ENCODE measurements around the gene SRP54.
A peak's percentile ranks its signal among the peaks of the same experiment; 100 is the strongest.
"Not testable (repeated sequence)": the region's sequence is repeated elsewhere in the genome, so short reads cannot be mapped to it uniquely, and the experiment has no call there.

The SRP54 gene

DNA sequence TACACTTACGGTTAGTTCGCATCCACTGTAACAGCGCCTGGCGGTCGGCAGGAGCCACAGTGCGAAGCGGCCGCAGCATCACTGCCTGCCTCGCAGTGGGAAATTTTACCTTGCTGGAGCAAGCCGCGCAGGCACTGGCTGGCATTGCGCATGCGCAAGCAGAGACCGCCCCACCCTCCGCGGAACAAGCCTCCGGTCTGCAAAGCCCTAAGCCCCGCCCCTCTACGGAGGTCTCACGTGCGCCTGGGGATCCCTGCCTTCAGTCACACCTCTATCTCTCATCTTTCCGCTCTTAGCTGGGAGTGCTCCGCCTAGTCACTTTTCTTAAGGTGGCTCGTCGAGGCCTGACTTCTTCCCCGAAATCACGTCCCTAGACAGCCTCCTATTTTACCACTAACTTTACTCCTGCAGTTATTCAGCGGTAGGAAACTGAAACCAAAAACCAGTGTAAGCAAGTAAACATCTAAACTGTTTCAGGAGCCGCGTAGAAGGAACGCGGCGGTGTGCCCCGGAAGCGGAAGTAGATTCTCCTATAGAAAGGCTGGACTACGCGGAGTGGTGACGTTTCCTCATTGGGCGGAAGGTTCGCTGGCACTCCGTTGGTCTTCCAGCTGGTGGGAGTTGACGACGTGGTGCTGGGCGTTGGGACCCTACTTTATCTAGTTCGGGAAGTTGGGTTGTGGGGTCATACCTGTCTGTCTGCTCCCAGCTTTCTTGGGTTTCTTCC, at the start of gene SRP54:
SRP54 (plus strand) TSS at position 572 of the 727 bp plus-strand sequence. CDS start 13,718 bp downstream, outside the sequence.
- DNase-seq = peak; percentile 99

DNA sequence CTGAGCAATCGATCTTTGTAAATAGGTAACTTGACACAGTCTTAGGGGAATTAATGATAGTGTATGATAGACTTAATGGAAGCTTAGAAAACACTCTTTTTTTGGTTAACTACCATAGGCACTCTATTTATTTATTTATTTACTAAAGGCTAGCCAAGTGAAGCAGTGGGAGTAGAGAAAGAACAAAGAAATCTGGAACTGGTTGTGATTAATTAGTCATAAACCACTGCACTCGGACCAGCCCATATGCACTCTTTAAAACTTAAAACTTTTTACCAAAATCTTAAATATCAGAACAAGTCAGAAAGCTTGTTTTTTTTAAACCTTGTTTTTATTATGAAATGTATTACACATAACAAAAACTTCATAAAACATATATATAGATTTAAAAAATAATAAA, 49.5 kb upstream of the SRP54 start:
- DNase-seq = no peak

DNA sequence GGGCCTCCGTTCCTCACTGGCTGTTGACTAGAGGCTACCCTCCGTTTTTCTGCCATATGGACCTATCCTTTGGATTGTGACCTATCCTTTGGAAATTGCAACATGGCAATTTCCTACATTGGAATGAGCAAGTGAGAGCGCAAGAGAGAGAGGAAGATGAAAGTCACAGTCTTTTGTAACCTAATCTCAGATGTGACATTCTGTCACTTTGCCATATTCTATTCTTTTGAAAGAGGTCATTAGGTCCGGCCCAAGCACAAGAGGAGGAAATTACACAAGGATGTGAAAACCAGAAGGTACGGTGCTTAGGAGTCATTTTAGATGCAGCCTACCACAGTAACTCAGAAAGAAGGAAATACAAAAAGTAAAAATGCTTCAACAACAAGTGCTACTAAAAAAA, 47.3 kb upstream of the SRP54 start:
- DNase-seq = no peak

DNA sequence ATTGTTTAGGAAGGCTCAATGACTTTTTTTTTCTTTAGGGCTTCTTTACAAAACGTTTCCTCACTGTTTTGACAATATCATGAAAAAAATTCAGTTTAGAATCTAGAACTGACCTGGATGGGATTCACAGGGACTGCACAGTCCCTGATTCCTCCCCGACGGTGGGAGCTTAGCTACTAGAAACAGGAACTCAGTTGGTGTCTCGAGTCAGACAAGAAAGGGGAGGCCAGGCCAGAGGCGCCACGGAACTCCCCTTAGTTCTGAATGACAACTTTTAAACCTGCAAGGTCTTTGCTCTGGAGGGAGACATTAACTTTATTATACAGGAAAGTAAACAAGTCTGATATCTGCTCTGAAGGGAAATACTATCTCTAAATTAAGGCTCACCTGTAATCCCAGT, 45.4 kb upstream of the SRP54 start:
- no peak for DNase-seq

DNA sequence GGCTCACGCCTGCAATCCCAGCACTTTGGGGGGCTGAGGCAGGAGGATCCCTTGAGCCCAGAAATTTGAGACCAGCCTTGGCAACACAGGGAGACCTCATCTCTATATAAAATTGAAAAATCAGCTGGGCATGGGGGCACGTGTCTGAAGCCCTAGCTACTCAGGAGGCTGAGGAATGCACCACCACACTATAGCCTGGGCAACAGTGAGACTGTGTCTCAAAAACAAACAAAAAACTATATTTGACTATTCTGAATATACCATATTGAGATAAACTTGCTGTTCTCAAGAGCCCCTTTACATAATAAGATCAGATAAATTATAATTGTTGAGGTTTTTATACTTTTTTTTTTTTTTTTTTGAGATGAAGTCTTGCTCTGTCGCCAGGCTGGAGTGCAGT, 44.9 kb upstream of the SRP54 start:
- DNase-seq = no peak

DNA sequence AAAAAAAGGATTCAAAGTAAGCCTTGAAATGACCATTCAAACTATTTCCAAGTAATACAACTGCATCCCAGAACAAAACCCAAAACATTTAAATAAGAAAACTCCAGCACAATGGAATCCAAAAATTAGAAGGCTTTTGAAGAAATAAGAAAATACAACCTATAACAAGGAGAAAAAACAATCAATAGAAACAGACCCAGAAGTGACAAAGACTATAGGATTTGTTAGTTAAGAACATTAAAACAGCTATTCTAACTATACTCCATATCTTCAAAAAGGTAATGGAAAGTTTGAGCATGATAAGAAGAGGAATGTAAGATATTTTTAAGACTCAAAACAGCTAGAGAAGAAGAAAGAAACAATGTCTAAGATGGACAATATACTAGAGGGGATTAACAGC, 39.3 kb upstream of the SRP54 start:
- DNase-seq = no peak

DNA sequence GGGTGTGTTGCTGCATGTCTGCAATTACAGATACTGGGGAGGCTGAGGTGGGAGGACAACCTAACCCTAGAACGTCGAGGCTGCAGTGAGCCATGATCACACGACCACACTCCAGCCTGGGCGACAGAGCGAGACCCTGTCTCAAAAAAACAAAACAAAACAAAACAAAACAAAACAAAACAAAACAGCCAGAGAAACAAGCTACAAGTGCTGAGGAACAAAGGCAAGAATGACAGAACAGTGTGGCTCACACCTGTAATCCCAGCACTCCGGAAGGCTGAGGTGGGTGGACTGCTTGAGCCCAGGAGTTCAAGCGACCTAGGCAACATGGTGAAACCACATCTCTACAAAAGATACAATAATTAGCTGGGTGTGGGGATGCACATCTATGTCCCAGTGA, 38.0 kb upstream of the SRP54 start:
- no peak for DNase-seq

DNA sequence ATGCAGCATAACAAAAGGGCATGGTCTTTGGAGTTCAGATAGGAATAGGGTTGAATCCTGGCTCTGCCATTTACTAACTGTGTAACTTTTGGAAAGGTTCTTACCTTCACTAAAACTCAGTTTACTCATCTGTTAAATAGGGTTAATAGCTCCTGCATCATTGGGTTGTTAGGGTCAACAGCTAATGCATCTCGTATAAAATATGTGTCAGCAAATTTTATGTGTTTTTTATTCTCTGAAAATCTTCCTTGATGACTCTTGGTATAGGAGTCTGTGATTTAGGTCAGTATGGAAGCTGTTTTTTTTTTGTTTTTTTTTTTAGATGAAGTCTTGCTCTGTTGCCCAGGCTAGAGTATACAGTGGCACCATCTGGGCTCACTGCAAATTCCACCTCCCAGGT, 36.1 kb upstream of the SRP54 start:
- no peak for DNase-seq

DNA sequence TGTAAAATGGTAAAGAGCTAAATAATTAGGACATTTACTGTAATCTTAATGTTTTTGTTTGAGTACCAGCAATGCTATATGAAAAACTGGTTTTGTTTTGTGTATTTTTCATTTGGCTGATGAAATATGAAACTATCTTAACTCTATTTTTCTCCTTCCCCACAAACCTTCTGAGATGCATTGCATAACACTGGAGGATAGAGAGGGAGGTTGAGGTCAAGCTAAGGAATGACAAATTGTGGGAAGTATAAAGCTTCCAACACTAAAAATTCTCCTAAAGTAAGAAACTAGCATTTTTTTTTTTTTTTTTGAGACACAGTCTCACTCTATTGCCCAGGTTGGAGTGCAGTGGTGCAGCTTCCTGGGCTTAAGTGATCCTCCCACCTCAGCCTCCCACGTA, 31.5 kb upstream of the SRP54 start:
- DNase-seq = no peak

DNA sequence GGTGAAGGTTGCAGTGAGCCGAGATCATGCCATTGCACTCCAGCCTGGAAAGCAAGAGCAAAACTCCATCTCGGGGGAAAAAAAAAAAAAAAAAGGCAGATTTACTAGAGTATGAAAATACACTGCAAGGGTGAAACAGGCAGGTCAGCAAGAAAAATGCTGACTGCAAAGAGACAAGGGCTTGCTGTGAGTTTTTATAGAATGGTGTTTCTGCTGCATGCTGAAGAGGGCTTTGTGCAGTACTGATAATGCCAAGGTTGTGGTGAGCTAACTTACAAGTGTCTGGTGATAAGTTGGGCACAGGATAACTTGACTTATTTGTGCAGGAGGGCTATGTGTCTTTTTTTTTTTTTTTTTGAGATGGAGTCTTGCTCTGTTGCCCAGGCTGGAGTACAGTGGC, 25.9 kb upstream of the SRP54 start:
- no peak for DNase-seq

DNA sequence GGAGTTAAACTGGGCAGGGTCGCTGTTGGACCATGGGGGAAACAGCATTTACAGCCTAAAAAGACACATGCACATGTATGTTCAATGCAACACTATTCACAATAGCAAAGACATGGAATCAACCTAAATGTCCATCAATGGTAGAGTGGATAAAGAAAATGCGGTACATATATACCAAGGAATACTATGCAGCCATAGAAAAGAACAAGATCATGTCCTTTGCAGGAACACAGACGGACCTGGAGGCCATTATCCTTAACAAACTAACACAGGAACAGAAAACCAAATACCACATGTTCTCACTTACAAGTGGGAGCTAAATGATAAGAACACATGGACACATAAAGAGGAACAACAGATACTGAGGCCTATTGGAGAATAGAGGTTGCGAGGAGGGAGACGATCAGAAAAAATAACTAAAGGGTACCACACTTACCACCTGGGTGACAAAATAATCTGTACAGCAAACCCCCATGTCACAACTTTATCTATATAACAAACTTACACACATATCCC, 25.0 kb upstream of the SRP54 start:
- DNase-seq = no peak

DNA sequence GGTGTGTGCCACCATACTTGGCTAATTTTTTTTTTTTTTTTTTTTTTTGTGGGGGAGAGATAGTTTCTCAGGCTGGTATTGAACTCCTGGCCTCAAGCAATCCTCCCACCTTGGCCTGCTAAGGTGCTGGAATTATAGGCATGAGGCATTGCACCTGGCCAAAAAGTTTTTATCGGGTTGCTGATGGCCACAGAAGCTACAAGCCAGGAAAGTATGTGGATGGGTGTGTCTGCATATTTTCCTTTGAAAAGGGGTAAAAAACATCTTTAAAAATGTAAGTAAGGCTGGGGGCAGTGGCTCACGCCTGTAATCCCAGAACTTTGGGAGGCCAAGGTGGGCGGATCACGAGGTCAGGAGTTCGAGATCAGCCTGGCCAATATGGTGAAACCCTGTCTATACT, 20.7 kb upstream of the SRP54 start:
- not testable (repeated sequence) for DNase-seq

DNA sequence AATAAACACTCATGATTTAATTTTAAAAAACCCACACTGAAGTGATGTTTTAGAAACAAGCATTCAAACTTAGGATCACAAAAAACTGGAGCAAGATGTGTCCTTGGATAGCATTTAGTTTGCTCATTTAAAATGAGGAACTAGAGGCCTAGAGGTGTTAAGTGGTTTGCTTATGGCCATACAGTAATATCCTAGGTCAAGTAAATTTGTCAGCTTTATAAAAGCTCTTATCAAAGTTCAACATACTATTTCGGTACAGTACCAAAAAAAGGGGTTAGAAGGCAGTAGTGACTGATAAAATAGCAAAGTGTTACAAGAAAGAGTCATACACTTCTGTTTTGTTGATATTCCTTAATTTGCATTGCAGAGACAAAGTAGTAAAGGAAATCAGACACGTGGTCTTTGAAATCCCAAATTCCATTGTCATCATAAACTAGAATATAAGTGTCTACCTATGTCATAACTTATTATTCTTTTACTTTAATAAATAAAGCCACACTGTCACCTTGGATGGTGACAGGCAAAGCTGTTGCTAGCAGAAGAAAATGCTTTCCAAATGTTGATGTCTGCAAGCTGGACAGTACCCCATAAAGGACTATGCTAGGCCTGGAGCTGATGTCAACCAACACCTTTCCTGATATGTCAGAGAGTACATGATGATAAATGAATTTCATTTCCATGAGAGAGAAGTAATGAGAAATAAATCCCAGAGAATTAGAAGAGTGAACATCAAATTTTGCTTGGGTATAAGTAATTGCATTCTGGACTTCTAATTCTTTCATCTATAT, 17.6 kb upstream of the SRP54 start:
- DNase-seq = no peak

DNA sequence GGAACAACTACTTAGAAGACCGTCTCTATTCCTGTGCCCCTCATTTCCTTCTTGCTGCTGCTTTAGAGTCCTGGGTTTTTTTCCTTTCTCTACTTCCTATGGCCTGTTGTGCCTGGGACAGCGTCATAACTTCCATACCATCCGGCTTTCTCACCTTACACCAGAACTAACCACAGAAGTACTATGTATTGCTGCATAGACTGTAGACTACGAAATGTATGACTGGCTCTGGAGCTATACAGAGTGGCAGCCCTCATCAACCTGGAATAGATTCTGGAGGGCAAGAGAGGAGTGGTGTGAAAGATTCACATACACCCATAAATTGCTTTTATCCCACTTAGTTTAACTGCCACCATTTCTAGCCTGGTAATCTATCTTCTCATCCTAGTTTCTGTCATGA, 16.9 kb upstream of the SRP54 start:
- DNase-seq = no peak

DNA sequence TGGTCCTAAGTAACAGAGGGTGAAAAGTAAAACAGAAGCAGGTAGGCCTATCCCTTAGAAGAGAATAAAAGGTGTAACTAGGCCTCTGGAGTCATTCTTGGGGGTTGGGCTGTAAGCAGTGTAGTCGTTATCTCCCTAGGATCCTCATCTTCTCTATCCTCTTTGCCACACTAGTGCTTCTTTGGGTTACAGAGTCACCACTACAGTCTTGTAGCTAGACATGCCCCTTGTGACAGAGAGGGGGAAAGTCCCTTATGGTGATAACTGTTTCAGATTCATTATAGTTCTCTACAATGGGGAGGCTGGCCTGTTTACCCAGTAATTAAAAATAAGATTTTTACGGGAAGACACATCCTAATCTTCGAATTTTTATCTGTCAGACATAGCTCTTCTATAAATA, 16.4 kb upstream of the SRP54 start:
- DNase-seq = no peak

DNA sequence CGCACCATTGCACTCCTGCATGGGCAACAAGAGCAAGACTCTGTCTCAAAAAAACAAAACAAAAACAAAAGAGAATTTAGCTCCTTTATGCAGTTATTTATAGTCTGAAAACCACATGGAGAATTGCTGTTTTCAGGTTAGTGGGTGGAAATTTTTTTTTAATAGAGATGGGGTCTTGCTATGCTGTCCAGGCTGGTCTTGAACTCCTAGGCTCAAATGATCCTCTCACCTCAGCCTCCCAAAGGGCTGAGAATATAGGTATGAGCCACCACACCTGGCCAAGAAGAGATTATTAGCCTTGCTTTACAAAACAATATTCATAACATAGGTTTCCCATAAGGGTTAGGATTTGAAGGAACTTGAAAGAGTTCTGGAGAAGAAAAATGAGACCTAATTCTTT, 12.1 kb upstream of the SRP54 start:
- DNase-seq = no peak

DNA sequence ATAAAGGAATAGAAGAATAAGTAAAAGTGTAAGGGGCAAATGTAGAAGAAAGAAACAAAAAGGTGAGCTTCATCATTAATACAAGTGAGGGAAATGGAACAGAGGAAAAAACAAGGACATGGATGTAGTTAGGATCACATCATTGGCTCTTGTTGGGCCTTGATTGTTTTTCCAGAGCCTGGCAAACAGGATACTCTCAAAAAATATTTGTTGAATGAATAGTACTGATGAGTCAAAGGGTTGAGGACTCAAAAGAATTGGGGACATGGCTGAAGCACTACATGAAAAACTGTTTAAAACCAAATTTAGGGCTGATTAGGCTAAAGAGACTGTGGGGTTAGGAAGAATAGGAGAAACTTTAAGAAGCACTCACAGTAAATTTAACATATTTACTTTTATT, 11.4 kb upstream of the SRP54 start:
- no peak for DNase-seq

DNA sequence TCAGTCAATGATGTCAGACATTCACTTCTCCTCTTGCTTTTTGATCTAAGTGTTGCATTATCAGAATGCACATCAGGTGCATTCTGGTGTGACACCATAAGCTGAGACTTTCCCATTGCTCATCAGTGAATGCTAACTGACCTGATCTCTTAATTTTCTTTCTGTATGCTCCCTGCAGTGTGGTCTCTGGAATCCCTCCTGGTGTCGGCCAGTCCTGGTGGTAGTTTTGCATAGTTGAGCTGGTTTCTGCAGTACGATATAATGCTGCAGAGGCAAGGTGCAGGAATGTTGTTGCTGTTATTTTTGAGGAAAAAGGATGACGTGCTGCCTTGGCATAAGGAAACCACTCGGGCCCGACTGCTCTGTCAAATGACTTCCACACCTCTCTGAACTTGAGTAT, 11.0 kb upstream of the SRP54 start:
- DNase-seq = no peak

DNA sequence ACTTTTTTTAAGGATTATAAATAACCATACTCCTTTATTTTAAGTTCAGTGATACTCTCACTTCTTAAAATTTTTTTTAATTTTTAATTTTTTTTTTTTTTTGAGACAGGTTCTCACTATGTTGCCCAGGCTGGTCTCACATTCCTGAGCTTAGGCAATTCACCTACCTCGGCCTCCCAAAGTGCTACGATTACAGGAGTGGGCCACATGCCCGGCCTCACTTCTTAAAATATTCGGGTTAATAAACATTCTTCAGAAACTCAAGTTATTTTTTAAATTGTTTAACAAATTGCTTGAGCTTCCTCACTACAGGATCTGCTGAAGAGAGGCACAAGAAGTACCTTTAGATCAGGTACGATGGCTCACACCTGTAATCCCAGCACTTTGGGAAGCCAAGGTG, 4.3 kb upstream of the SRP54 start:
- DNase-seq = no peak

DNA sequence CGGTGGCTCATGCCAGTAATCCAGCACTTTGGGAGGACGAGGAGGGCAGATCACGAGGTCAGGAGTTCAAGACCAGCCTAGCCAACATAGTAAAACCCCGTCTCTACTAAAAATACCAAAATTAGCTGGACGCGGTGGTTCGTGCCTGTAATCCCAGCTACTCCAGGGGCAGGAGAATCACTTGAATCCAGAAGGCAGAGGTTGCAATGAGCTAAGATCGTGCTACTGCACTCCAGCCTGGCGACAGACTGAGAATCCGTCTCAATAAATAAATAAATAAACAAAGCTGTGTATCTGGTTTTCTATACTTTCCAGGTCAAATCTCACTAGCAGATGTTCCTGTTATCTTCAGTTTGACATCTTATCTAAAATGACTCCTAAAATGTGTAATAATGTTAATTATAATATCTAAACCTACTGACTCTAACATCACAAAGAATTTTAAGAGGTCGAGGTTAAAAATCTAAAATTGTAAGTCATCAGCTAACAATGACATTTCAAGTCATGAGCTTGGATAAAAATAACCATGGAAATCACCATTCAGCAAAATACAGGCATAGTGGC, 2.4 kb upstream of the SRP54 start:
- DNase-seq = no peak

DNA sequence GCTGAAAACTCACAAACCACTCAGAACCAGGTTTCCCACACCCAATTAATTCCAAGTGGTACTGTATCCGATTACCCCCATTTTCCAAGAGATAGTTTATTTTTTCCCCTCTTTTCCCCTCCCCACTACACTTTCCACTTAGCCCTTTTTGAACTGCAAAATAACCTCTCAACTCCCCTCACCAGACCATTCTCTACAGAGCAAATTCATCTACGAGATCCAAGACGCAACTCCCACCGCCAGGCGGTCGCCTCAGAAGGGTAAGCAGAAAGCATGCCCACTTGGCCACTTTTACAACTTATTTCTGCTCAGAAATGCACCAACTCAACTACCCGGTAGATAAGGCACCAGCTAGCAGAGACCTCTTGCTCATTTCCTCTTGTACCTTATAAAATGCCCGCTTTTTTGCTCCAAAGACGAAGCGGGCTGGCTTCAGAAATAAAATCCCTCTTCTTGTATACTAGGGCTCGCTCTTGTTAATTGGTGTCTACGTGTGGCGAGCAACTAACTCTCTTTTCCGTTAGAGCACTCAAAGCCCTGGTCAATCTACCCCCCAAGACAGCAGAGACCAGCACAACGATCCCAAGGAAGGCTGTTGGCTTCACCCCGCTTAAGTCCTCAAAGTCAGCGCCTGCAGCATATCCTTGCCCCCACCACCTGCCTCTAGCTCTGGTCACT, 910 bp upstream of the SRP54 start:
- DNase-seq = peak; percentile 32

DNA sequence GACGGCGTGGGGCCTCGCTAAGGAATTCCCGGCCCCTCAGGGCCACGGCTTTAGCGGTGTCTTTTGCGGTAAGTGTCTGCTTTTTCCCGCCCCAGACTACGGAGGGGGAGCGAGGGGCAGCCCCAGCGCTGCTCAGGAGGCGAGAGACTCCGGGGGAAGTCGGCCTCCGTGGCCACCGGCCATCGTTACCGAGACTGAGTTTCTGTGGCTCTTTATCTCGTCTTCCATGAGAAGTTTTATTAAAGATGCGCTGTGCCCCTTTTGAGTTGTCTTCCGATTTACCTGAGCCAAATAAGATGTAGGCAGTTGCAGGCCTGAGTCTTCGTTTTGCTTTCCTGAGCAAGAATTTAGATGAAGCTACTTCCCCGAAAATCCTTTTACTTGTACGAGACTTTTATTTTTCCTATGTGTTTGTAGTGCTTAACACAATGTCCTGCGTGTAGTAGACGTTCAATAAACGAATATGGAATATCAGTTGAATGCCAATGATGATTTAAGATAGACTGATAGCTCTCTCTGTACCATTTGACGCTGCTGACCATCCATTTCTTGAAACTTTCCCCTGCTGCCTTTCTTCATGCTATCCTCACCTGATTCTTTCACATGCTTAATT, 462 bp downstream of the SRP54 start:
- no peak for DNase-seq

DNA sequence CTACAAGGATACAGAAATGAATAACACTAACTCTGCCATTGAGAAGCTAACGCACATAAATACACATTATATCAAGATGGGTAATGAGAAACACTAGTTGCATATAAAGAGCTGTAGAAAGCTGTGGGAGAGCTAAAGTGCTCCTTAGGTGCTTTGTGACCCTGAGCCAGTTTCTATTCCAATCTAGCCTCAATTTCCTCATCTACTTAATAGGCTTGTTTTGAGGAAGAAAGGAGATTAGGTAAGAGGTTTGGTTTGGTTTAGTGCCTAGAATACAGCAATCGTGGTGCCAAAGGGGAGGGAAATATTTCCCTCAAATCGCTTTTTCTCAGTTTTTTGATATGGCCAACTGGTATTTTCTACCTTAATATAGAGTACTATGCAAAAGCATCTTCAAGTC, 994 bp downstream of the SRP54 start:
- no peak for DNase-seq

All from stimulated activated CD4-positive, alpha-beta T cell treated with anti-CD3 and anti-CD28 coated beads, Interleukin-12 subunit alpha, Interleukin-12 subunit beta, amount 100 ng/mL, for 4 hours (primary cell).